ENCODE results near the gene C2orf92.

The C2orf92 gene

DNA sequence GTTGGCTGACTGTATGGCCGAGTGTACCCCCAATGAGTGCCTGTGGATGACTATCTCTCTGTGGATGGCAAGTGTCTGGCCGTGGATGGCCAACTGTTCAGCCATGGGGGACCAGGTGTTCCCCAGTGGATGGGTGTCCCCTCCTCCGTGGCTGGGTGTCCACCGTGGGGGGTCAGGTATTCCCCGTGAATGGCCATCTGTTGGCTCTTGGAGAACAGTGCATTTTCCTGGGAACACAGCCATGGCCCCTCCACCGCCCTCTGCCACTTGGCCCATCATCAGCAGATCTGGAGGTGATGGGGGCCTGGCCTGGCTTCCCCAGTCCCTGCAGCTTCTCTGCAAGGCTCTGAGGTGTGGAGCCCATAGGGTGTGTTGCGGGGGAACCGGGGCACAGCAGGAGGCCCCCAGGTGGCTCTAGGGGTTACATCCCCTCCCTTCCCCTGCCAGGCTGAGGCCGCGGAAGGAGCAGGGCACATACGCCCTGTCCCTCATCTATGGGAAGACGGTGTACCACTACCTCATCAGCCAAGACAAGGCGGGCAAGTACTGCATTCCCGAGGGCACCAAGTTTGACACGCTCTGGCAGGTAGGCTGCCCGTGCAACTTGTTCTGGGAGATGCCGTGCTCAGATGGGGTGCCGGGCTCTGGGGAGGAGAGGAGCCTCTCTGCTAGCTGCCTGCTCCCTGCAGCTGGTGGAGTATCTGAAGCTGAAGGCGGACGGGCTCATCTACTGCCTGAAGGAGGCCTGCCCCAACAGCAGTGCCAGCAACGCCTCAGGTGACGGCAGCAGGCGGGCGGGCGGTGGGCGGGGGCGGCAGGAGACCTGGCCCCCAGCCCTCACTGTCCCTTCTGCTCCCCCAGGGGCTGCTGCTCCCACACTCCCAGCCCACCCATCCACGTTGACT lies 63.2 kb downstream of the C2orf92 start:
- no peak for DNase-seq

DNA sequence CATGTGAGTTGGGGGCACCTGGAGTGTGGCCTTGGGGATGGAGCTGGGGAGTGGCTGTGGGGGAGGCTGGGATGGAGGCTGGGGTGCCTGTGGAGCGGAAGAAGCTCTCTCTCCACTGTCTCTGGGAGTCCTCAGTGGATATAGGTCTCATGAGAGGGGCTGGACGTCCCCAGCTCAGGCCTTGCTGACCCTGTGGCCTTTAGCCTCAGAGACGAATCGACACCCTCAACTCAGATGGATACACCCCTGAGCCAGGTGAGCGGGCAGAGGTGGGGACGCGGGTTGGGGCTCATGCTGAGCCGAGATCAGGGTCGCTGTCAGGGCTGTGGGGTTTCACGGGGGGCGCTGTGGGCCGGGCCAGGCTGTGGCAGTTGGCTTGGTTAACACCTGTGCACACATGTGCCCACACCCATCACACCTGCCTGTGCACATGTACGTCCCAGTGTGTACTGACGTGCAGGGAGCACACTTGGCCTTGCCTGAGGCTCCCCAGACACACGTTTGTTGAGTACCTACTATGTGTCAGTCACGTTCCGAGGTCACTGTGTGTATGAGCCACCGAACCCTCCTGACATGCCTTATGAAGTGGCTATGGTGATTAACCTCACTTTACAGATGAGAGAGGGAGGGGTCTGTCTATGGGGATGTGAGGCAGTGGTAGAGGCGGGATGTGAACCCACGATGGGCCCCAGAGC lies 64.0 kb downstream of the C2orf92 start:
- no peak for DNase-seq

DNA sequence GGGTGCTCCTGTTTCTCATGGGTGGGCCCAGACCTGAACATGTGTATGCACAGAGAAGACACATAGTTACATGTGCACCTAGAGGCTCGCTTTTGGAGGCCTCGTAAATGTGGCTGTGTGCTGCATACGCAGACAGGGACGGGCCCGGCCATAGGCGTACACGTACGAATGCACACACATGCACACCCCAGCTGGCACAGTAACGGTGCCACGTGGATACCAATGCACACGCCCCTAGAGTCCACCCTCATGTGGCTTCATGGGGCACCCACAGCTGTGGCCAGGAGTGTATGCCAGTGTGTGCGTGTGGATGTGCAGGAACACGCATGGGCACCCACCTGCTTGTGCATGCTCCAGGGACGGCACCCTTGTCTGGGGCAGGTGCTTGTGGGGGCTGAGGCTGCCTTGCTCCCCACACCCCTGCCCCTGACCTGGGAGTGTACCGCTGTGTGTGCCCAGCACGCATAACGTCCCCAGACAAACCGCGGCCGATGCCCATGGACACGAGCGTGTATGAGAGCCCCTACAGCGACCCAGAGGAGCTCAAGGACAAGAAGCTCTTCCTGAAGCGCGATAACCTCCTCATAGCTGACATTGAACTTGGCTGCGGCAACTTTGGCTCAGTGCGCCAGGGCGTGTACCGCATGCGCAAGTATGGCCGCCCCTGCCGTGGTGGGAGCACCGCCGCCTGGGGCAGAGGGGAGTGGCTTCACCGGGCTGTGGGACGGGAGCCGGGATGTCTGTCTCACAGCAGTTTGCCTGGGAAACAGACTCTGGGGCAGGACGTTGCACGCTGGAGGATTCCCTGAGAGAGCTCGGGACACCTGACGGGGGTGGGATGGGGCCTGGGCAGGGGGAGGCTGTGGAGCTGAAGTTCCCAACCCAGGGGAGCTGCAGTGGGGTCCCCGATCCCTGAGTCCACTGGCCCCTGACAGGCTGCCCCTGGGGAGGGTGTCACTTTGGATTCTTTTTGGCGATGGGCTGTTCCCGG lies 64.8 kb downstream of the C2orf92 start:
- no peak for DNase-seq

DNA sequence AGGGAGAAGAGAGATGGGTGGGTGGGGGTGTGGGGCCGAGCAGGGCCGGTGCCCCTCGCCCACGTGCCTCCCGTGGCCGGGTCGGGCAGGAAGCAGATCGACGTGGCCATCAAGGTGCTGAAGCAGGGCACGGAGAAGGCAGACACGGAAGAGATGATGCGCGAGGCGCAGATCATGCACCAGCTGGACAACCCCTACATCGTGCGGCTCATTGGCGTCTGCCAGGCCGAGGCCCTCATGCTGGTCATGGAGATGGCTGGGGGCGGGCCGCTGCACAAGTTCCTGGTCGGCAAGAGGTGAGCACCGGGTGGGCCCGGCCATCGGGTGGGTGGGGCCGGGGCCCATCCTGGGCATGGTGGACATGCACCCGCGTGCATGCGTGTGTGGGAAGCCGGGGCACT lies 65.6 kb downstream of the C2orf92 start:
- DNase-seq, result no peak

DNA sequence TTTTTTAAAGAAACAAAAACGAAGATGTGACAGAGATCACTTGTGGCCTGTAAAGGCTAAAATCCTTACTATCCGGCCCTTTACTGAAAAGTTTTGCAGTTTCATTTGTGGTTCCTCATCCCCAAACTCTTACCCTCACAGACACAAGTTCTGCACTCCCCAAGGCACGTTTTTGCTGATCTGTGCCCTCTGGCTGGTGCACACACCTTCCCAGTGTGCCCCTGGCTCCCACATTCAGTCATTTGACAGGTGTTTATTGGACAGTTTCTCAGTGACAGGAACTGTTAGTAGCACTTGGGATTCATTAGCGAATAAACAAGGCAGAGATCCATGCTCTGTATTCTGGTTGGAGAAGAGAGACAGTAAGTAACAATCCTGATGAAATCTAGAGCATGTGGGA lies 66.7 kb downstream of the C2orf92 start:
- DNase-seq, result no peak

DNA sequence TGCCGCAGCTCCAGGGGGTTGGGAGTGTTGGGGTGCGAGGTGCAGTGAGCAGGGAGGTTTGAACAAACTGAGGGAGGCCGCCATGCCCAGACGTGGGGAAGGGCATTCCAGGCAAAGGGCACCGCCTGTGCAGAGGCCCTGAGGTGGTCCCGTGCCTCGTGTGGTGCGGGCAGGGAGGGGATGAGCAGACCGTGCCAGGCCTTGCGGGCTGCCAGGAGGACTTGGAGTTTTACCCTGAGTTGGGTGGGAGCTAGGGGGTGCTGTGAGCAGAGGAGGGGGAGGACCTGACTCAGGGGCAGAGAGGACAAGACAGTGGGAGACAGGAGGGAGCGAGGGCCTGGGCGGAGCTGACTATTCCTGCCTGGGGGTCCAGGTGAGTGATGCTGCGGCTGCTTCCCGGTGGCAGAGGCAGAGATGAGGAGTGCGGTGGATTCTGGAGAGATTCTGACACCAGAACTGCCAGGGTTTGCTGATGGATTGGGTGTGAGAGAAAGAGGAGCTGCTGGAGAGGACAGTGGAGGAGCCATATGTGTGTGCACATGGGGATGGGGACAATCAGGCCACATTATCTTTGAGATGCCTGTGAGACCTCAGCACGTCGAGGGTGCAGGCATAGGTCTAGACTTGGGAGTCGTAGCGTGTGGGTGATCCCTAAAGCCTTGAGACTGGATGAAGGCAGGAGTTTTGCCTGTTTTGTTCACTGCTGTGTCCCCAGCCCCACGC lies 67.3 kb downstream of the C2orf92 start:
- no peak for DNase-seq

DNA sequence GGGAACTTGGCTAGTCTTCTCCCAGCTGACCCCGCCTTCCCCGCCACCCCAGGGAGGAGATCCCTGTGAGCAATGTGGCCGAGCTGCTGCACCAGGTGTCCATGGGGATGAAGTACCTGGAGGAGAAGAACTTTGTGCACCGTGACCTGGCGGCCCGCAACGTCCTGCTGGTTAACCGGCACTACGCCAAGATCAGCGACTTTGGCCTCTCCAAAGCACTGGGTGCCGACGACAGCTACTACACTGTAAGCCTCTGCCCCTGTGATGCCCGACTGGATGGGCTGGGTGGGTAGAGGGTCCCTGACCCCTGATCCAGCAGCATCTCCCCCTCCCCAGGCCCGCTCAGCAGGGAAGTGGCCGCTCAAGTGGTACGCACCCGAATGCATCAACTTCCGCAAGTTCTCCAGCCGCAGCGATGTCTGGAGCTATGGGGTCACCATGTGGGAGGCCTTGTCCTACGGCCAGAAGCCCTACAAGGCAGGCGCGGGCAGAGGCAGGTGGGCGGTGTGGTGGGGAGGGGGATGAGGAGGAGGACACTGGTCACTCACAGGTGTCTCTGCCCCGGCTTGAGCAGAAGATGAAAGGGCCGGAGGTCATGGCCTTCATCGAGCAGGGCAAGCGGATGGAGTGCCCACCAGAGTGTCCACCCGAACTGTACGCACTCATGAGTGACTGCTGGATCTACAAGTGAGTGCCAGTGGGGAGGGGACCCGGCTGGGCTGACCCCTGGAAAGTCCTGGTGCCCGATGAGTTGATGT lies 68.1 kb downstream of the C2orf92 start:
- DNase-seq, result no peak

DNA sequence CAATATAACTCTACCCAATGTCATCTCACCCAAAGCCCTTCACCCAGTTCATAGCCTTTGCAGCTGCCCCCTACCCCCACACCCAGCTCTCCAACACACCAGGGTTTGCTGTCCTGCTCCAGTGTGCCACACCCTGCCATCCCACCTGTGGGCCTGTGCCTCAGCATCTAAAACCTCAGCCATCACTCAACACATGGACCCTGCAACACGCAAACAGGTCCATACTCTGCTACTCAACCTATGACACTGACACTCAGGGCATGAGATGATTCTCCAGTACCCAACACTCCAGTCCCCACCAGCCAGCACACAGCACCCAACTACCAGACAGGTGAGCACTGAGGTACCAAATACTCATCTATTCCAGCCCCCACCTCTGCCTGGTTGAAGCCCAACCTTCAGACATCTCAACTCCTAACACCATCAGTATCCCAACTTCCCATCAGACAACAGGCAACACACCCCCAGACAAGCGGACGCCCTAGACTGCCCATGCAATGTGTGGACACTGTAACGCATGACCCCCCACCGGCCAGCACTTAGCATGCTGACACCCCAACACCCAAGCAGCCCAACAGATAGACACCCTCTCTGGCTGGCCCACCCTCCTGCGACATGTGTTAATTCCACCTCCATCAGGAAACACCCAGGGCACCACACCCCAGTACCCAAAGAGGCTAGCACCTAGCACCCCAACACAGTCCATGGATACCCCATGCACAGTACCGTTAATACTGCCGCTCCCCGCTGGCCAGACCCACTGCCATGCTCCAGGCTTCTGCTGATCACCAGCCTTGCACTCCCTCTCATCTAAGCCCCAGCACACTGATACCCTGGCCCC lies 68.9 kb downstream of the C2orf92 start:
- no peak for DNase-seq

DNA sequence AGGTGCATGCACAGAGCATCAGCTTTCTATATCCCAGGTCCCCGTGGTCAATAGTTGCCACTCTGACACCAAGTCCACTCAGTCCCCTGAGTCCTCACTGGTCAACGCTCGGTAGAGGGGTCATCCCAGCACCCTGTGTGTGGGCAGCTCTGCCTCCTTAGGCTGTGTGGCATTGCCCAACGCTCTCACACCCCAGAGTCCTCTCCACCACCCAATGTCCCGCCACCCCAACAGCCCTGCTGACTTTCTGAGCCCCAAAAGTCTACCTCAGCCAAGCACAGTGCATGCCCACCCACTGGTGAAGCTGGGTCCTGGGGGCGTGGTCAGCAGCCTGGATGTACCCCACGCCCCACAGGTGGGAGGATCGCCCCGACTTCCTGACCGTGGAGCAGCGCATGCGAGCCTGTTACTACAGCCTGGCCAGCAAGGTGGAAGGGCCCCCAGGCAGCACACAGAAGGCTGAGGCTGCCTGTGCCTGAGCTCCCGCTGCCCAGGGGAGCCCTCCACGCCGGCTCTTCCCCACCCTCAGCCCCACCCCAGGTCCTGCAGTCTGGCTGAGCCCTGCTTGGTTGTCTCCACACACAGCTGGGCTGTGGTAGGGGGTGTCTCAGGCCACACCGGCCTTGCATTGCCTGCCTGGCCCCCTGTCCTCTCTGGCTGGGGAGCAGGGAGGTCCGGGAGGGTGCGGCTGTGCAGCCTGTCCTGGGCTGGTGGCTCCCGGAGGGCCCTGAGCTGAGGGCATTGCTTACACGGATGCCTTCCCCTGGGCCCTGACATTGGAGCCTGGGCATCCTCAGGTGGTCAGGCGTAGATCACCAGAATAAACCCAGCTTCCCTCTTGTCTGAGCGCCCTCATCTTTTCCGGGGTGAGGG lies 69.7 kb downstream of the C2orf92 start:
- no peak for DNase-seq

DNA sequence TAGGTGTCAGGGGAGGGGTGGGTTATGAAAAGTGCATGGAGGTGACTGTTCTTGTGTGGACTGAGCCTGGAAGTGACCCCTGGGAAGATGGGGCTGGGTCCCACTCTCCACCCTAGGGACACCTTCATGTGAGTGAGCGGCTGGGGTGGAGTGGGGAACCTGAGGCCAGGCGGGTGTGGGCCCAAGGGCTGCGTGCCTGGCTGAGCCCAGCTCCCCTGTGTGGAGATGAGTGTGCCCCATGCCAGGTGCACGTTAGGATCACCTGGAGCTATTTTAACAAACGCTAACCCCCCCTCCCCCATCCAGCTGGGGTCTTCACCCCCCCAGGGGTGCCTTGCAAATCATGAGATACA lies 70.4 kb downstream of the C2orf92 start:
- no peak for DNase-seq

DNA sequence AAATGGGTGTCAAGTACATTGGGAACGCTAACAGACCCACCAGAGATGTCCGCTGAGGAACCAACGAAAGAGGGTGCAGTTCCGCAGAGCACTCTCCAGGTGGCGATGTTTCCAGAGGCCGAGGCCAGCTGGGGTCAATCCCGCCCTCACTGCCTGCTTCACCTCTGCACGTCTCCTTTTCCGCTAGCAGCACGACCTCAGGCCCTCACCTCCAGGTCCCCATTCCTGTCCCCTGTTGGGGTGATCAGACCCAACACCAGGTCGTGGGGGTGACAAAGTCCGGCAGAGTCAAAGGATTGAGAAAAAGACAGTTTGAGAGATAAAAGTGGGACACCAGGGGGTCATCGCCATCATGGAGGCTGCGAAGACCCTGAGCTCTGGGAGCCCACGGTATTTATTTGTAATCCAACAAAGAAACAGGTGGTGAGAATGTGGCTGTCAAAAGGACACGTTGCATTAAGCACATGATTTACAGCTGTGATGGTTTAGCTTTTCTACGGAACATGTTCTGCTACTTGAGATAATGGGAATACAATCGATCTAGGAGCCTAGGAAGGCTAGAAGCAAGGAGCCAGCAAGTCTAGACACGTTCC lies 71.2 kb downstream of the C2orf92 start:
- no peak for DNase-seq

DNA sequence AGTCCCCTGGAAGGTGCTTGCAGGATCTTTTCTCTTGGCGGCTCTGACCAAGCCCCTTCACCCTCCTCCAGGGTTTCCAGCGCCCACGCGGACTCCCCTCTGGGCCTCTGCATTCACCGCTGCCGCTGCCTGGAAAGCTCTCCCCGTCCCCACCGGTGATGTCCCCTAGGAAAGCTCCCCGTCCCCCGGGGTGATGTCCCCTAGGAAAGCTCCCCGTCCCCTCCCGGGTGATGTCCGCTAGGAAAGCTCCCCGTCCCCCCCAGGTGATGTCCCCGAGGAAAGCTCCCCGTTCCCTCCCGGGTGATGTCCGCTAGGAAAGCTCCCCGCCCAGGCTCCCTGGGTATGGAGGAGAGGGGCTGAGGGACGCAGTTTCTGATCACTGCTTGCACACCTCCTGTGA lies 71.7 kb downstream of the C2orf92 start:
- no peak for DNase-seq

DNA sequence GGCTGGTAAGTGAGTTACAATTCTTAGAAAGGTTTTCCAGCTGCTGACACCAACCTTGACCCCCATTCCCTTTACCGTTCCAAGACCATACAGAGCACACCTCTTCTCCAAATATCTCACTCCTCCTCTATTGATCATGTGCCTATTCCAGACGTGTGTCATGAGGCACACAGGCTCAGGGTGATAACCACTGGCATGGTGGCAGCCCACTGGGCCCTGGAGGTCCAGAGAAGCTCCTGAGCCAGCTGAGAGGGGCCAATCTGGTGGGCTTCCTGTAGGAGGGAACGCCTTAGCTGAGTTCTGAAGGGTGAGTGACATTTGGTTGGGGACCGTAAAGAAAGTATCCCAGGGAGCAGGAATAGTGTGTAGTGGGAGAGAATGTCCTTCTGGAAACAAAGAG lies 72.2 kb downstream of the C2orf92 start:
- DNase-seq, result no peak

DNA sequence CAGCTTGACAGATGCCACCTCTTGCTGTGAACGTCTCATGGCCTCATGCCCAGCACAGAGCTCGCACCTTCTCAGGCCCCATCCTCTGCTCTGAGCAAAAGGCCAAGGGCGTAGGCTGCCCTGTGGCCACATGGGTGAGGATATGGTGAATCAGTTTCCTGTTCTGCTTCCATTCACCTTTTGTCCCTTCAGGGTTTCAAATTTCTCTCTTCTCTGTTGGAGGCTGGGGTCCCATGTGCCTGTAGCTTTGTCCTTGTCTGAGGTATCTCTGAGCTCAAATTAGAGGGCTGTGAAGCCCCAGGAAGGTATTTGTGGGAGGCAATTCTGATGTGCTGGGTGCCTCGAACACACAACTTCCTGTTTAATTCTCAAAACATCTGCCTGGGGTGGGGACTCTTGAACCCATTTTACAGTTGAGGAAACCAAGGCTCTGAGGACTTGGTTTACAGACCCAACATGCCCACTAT lies 72.9 kb downstream of the C2orf92 start:
- DNase-seq, result peak; percentile 64

DNA sequence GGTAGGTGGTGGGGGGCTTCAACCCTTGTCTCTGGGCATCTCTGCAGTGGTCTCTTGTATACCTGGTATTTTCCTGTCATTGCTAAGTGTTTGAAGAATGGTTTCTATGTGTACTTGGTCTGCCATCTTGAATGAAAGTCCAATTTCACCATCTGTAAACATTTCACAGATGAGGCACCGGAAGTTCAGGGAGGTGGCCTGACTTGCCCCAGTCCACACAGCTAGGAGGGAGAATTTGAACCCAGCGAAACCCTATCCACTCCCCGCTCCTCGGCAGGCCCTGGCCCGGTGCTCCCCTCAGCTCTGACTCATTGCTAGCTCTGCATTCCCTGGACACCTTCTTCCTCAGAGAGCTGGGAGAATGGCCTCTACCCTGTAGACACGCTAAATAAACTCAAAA lies 74.4 kb downstream of the C2orf92 start:
- DNase-seq, result no peak

DNA sequence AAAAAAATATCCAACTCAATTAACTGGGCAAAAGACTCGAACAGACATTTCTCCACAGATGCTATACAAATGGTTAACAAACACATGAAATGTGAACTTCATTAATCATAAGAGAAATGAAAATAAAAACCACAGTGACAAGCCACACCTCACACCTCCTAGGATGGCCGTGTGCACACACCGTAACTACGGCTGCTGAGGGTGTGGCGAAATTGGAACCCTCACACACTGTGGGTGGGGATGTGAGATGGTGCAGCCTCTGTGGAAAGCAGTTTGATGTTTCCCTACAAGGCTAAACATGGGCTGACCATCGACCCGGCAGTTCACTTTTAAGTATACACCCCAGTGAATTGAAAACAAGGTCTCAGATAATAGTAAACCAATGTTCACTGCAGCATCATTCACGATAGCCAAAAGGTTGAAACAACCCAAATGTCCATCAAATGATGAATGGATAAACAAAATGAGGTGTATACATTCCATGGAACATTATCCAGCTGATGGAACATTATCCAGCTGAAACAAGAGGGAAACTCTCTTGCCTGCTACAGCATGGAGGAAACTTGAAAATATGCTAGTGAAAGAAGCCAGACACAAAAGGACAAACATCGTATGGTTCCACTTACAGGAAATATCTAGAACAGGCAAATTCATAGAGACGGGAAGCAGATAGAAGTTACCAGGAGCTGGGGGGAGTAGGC lies 76.1 kb downstream of the C2orf92 start:
- DNase-seq, result peak; percentile 79

DNA sequence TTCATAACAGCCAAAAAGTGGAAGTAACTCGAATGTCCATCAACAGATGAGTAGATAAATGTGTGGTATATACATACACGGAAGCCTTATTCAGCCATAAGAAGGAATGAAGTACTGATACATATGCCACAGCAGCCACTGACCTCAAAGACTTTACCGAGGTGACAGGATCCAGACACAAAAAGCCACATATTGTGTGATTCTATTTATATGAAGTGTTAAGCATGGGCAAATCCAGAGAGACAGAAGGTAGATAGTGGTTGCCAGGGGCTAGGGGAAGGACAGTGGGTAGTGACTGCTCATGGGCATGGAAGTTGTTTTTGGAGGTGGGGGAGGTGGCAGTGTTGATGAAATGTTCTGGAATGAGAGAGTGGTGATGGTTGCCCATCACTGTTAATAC lies 77.8 kb downstream of the C2orf92 start:
- no peak for DNase-seq

DNA sequence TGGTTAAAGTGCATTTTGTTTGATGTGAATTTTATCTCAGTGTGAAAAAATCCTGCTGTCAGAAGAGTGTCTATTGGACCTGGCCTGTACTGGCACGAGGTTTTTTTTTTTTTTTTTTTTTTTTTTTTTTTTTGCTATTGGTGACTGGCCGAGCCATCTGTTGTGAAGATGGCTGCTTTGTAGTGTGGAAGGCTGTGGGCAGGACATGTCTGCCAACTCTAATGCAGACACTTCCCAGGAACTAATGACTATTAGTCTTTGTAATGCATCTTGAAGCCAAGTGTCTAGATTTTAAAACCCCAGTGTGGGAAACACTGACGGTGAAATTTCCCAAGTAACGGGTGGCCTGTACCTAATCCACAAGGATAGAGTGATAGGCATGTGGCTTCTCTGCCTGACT lies 78.2 kb downstream of the C2orf92 start:
- no peak for DNase-seq

DNA sequence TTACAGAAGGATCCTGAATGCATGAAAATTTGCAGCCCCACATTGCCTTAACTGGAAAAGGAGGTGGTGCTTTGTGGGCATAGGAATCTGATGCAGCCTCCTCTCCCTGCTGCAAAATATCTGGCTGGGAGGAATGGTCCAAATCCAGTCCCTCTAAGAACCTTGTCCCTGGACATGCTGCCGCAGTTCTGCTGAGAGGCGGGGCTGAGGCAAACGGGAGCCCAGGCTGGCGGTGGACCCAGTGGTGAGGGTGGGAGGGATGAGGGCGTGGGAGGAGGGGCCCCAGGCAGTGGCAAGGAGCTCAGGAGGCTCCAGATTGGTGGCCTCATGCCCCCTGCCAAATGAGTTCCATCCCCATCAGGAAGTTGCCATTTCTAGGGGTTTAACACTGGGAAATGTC lies 80.1 kb downstream of the C2orf92 start:
- DNase-seq, result no peak
